Muscle layer of colon (tissue), 2 donors: ENCODE data around the gene COL4A5.

Source experiments
- H3K27ac ChIP-seq: one replicate; pipeline ENCODE4 v1.7.0; 2013; ENCODE audit warnings: low read depth, mild to moderate bottlenecking, low read length, moderate library complexity
- H3K27me3 ChIP-seq, 2 donors: one replicate each; pipeline ENCODE4 v1.7.0; 2013; ENCODE audit warnings: low read length in 2 of 2, mild to moderate bottlenecking in 2 of 2; ENCODE audit not compliant: insufficient read depth in 2 of 2, control insufficient read depth in 1 of 2
- H3K36me3 ChIP-seq: one replicate; pipeline ENCODE4 v1.7.0; 2013; ENCODE audit warnings: mild to moderate bottlenecking, low read length; ENCODE audit not compliant: insufficient read depth
- H3K4me1 ChIP-seq: one replicate; pipeline ENCODE4 v1.7.0; 2013; ENCODE audit warnings: mild to moderate bottlenecking, low read length; ENCODE audit not compliant: insufficient read depth
- H3K4me3 ChIP-seq, 2 donors: one replicate each; pipeline ENCODE4 v1.7.0; 2013; ENCODE audit warnings: low read length in 2 of 2, low read depth in 1 of 2, mild to moderate bottlenecking in 1 of 2, moderate library complexity in 1 of 2
- H3K9ac ChIP-seq: one replicate; pipeline ENCODE4 v1.7.0; 2013; ENCODE audit warnings: low read length
- H3K9me3 ChIP-seq: one replicate; pipeline ENCODE4 v1.7.0; 2013; ENCODE audit warnings: mild to moderate bottlenecking, low read length
- donor health status: abdominal sarcoma.
- donor health status: Adenocarcinoma of cecum.

COL4A5 gene

DNA sequence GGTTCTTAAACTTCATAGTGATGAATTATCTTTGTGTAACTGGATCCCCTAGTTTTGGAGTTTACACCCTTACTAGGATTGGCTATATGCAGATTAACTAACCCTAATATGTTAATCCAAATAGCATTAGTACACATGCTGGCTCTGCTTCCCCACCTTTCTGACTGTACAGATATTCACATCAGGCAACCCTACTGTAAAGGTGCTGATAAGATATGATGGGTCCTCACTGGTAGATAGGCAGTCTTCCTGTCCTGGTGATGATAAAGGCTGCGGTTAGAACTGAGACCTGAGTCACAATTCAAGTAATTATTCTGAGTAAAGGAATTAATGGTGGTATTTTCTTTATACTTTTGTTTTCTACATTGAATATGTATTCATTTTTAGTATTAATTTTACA is 118.6 kb downstream of the COL4A5 start:
- no peaks in the 10 kb centered on the region for H3K27me3 ChIP-seq
- no peak overlapping the region for H3K9ac ChIP-seq

DNA sequence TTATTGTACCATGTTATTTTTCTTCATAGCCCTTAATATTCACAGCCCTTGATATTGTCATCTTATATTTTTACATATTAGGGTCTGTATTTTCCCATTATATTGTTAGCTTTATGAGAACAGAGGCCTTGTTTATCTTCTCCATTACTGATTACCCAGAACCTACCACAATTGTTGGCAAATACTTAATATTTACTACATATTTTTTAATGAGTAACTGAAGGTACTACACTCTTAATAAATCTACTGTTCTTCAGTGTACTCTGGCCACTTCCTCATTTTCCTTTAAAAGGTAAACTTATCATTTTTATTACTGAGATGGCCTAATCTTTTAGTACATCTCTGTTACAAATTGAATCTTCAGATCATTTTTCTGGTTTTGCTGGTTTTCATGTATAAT is 133.5 kb downstream of the COL4A5 start:
- Histone ChIP-seq H3K27me3 (peaks cover 0 to 4% of the 10 kb centered on the region in 2 donors), H3K27ac (no peak overlapping the region), H3K9me3 (no peaks in the 10 kb centered on the region), H3K36me3 (no peaks in the 10 kb centered on the region), H3K9ac (no peak overlapping the region), H3K4me1 (no peaks in the 10 kb centered on the region), H3K4me3 (no peak overlapping the region)

More for the DNA sequence above, 118.6 kb downstream of the COL4A5 start:
- Histone ChIP-seq H3K27ac (no peak overlapping the region), H3K4me3 (no peak overlapping the region), H3K36me3 (no peaks in the 10 kb centered on the region), H3K4me1 (no peaks in the 10 kb centered on the region), H3K9me3 (no peaks in the 10 kb centered on the region)

DNA sequence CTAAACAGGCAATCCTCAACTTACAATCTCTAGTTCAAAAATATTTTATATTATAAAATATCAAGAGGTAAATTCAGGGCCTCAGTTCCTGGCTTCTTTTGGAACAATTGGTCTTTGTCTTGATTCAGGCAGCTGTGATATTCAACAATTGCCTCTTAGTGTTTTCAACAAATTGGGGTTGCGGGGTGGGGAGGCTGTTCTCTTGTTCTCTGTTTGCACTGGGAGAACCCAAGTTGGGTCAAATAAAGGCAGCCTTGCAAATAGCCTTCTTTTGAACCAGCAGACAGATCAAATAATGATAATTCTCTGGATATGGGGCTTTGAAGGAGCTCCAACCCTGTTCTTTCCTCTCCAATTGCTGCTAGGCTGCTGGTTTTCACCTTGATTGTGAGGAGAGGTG is 142.5 kb downstream of the COL4A5 start:
- no peak overlapping the region for H3K4me3 ChIP-seq
- no peaks in the 10 kb centered on the region for H3K4me1 ChIP-seq
- no peaks in the 10 kb centered on the region for H3K36me3 ChIP-seq
- H3K9me3 ChIP-seq, result no peaks in the 10 kb centered on the region
- no peak overlapping the region for H3K9ac ChIP-seq
- no peak overlapping the region for H3K27ac ChIP-seq
- H3K27me3 ChIP-seq, result no peaks in the 10 kb centered on the region

DNA sequence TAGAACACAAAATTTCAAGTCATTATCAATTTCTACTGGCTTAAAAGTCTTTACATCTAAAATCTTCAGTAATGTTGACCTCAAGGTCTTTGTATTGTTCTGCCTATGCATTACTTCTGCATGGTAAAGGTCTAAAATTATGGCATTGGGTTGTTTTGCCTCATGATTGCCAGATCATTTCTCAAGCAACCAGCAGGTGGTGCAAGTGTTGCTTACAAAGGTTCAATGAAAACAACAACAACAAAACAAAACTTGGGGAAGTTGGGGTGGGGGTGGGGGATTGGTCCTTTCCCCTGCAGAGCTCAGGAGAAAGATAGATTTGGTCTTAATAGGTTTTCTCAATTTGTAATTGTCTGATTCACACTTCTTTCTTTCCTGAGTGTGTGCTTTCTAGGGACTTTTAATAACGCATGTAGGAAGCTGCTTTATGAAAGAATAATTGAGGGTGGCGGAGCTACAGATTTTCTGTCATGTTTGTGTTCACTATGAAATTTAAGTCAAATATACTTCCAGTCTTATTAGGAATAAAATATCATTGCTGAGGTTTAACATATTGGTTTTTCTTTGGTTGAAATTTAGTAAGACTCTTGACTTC is 145.1 kb downstream of the COL4A5 start:
- Histone ChIP-seq H3K27me3 (no peaks in the 10 kb centered on the region), H3K9ac (no peak overlapping the region), H3K27ac (no peak overlapping the region), H3K9me3 (no peaks in the 10 kb centered on the region), H3K4me1 (no peaks in the 10 kb centered on the region), H3K4me3 (no peak overlapping the region), H3K36me3 (no peaks in the 10 kb centered on the region)

DNA sequence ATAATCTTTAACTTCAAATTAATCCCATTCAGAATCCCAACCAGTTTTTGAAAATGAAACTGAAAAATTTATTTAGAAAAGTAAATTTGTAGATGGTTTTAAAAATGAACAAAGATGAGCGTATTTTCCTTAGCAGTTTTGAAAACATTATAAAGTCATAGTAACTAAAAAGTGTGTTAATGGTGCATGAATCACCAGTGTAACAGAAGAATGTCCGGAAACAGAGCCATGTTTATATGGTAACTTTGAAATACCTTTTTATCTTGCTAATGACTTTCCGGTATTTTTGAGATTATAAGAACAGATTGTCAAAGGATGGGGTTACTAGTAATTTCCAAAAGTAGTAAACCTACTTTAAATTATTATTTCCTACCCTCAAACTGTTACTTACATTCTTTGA is 150.9 kb downstream of the COL4A5 start:
- Histone ChIP-seq H3K36me3 (no peaks in the 10 kb centered on the region), H3K9me3 (no peaks in the 10 kb centered on the region), H3K4me3 (no peak overlapping the region), H3K27me3 (no peaks in the 10 kb centered on the region), H3K4me1 (no peaks in the 10 kb centered on the region), H3K27ac (no peak overlapping the region), H3K9ac (no peak overlapping the region)

DNA sequence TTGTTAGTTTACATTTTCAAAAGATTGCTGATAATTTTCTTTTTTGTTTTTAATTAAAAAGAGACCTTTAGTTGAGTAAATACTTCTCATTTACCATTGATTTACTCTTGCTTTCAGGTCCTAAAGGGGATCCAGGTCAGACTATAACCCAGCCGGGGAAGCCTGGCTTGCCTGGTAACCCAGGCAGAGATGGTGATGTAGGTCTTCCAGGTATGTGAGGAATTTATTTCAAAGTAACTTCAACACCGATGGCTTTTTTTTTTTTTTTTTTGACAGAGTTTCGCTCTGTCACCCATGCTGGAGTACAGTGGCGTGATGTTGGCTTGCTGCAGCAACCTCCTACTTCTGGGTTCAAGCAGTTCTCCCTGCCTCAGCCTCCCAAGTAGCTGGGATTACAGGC is 161.6 kb downstream of the COL4A5 start:
- no peak overlapping the region for H3K9ac ChIP-seq
- H3K36me3 ChIP-seq, result no peaks in the 10 kb centered on the region

GRCh38 chrX:108610141-108610540 is 170.5 kb downstream of the COL4A5 start:
- Histone ChIP-seq H3K9ac (no peak overlapping the region), H3K4me1 (no peaks in the 10 kb centered on the region), H3K4me3 (no peak overlapping the region), H3K27ac (no peak overlapping the region), H3K9me3 (no peaks in the 10 kb centered on the region), H3K27me3 (no peaks in the 10 kb centered on the region), H3K36me3 (no peaks in the 10 kb centered on the region)

More for the DNA sequence above, 161.6 kb downstream of the COL4A5 start:
- no peaks in the 10 kb centered on the region for H3K27me3 ChIP-seq
- H3K27ac ChIP-seq, result no peak overlapping the region
- H3K4me1 ChIP-seq, result no peaks in the 10 kb centered on the region
- no peaks in the 10 kb centered on the region for H3K9me3 ChIP-seq
- no peak overlapping the region for H3K4me3 ChIP-seq

- no peaks in the 10 kb centered on the region for H3K4me1 ChIP-seq
- H3K4me3 ChIP-seq, result no peak overlapping the region
- H3K36me3 ChIP-seq, result no peaks in the 10 kb centered on the region
- no peaks in the 10 kb centered on the region for H3K27me3 ChIP-seq
- no peaks in the 10 kb centered on the region for H3K9me3 ChIP-seq
- no peak overlapping the region for H3K9ac ChIP-seq
- no peak overlapping the region for H3K27ac ChIP-seq
These were observed 175.0 kb downstream of the COL4A5 start for GRCh38 chrX:108614616-108615015.

DNA sequence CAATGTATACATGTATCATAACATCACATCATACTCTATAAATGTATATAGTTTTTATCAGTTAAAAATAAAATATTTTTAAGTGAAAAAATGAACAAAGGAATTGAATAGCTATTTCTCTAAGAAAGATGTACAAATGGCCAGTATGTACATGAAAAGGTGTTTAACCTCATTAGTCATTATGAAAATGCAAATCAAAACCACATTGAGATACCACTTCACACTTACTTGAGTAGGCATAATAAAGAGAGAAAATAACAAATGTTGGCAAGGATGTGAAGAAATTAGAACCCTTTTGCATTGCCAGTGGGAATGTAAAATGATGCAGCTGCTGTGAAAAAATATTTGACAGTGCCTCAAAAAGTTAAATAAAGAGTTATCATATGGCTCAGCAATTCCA is 201.2 kb downstream of the COL4A5 start:
- H3K9me3 ChIP-seq, result peaks cover 4% of the 10 kb centered on the region
- no peaks in the 10 kb centered on the region for H3K36me3 ChIP-seq
- no peak overlapping the region for H3K27ac ChIP-seq
- no peak overlapping the region for H3K4me3 ChIP-seq
- no peak overlapping the region for H3K9ac ChIP-seq
- H3K4me1 ChIP-seq, result no peaks in the 10 kb centered on the region
- H3K27me3 ChIP-seq, result no peaks in the 10 kb centered on the region

DNA sequence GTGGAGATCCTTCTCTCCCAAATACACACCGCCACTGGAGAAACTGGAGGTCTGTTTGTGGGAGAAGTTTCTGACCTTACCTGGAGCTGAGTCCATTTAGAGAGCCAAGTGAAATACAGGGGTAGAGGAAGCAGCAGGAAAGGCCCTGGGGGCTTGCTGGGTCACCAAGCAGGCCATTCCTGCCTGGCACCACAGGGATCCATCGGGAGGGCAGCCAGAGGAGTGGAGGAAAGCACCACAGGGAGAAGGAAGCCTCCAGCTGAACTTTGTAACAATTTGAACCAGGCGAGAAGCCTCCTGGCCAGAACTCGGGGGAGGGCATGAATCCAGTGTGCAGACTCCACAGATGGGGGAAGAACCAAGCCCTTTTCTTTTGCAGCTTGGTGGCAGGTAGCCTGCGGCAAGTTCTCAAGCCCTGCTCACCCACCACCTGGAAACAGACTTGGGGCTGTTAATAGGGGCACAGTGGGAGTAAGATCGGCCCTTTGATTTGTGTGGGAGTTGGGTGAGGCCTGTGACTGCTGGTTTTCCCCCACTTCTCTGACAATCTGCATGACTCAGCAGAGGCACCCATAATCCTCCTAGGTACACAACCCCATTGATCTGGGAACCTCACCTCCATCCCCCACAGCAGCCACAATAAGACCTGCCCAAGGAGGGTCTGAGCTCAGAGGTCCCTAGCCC is 202.1 kb downstream of the COL4A5 start:
- Histone ChIP-seq H3K9ac (no peak overlapping the region), H3K27me3 (no peaks in the 10 kb centered on the region), H3K9me3 (peaks cover 4% of the 10 kb centered on the region), H3K27ac (no peak overlapping the region), H3K36me3 (no peaks in the 10 kb centered on the region), H3K4me1 (no peaks in the 10 kb centered on the region), H3K4me3 (no peak overlapping the region)

DNA sequence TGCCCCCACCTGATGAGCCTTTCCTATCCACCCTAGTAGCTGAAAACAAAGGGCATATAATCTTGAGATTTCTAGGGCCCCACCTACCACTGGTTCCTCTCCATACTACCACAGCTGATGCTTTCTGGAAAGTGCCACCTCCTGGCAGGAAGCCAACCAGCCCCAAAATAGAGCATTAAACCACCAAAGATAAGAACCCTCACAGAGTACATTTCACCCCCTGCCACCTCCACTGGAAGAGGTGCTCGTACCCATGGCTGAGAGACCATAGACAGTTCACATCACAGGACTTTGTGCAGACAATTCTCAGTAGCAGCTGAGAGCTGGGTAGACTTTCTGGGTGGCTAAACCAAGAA is 202.6 kb downstream of the COL4A5 start:
- Histone ChIP-seq H3K36me3 (no peaks in the 10 kb centered on the region), H3K9me3 (peaks cover 4% of the 10 kb centered on the region), H3K27ac (no peak overlapping the region), H3K27me3 (no peaks in the 10 kb centered on the region), H3K4me1 (no peaks in the 10 kb centered on the region), H3K9ac (no peak overlapping the region), H3K4me3 (no peak overlapping the region)

DNA sequence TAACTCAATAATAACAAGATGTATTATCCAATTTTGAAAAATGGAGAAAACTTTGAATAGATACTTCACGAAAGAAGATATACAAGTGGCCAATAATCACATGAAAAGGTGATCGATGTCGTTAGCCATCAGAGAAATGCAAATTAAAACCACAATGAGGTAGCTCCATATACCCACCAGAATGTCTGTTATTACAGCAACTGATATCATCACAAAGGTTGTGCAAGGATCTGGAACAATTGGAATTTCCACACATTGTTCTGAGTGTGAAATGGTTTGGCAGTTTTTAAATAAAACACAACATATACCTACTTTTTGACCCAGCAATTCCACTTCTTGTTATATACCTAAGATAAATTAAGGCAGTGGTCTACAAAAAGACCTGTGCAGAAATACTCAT is 225.1 kb downstream of the COL4A5 start:
- Histone ChIP-seq H3K36me3 (no peaks in the 10 kb centered on the region), H3K27me3 (no peaks in the 10 kb centered on the region), H3K4me3 (no peak overlapping the region), H3K9me3 (no peaks in the 10 kb centered on the region), H3K9ac (no peak overlapping the region), H3K4me1 (no peaks in the 10 kb centered on the region), H3K27ac (no peak overlapping the region)
